ENCODE data around the gene PIAS4. TPM values are rescaled to one million over a fixed set of nuclear protein-coding genes. Genes with fewer than 3 reads are reported as not detected.
A peak's percentile ranks its signal among the peaks of the same experiment; 100 is the strongest.

The PIAS4 gene
- total and polyA plus RNA-seq, 10 of the 15 experiments (the other 5 are each of a cell fraction or from before 2014, with no cell fraction given) = 0.13 to 25.1 (median 11.3) TPM

DNA sequence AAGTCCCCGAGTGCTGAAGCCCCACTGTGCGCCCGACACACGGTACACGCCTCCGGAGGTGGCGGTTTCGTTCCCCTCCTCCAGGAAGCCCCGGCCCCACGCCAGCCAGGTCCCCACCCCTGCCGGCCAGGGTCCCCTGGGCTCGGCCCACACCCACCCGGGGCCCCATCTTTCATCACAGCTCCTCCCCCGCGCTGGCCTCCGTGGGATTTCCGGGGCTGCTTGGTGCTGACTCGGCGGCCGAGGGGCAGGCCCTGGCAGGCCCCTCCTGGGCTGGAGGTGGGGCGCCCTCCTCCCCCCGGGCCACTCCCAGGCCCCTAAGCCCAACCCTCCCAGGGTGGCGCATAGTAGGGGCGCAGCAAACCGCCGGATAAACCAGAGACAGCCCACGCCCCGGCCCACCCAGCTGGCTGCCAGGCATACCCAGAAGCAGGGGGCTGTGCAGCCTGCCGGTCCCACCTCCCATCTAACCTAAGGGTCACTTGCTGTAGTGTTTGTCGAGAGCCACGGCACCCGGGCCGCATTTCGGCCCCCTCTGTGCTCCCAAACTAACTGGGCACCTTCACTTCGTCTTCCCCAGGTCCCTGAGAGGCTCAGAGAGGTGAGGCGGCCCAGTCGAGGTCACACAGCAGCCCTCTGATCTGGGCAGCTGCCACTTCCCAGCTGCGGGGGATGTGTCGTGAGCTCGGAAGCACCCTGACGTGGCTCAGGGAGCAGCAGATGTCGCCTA is 52.5 kb downstream of the PIAS4 start (continued):
- TF ChIP-seq, protein P1, sequence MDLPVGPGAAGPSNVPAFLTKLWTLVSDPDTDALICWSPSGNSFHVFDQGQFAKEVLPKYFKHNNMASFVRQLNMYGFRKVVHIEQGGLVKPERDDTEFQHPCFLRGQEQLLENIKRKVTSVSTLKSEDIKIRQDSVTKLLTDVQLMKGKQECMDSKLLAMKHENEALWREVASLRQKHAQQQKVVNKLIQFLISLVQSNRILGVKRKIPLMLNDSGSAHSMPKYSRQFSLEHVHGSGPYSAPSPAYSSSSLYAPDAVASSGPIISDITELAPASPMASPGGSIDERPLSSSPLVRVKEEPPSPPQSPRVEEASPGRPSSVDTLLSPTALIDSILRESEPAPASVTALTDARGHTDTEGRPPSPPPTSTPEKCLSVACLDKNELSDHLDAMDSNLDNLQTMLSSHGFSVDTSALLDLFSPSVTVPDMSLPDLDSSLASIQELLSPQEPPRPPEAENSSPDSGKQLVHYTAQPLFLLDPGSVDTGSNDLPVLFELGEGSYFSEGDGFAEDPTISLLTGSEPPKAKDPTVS (IDR thresholded peaks at IDR 0.05; ENCODE audit: low read depth, low read length) = no peak
- TF ChIP-seq ZZZ3 (IDR thresholded peaks at IDR 0.05; ENCODE audit: control insufficient read depth, insufficient read length, low read depth) (no peak), CHD4 (IDR thresholded peaks at IDR 0.05) (no peak), POLR2A (IDR thresholded peaks at IDR 0.05; ENCODE audit: low read depth, low read length) (no peak), NRF1 (conservative IDR thresholded peaks at IDR 0.05; ENCODE audit: low read depth, low read length) (no peak), CEBPB (IDR thresholded peaks at IDR 0.05; ENCODE audit: borderline replicate concordance in 1 of 2, low read depth in 2 of 2, low read length in 2 of 2) (no peak), ZNF217 (IDR thresholded peaks at IDR 0.05) (peak; percentile 97), STAT1 (conservative IDR thresholded peaks at IDR 0.05) (no peak), SRF (IDR thresholded peaks at IDR 0.05; ENCODE audit: low read depth in 2 of 2, low read length in 2 of 2) (0 out of 4 replicates have a peak, but pooled peaks of 1 of the 2 experiments have one; percentile 29), SIN3A (IDR thresholded peaks at IDR 0.05; ENCODE audit: low read depth, low read length) (0 out of 2 replicates have a peak, but pooled peaks have one; percentile 6), ZNF384 (IDR thresholded peaks at IDR 0.05; ENCODE audit: borderline replicate concordance, low read depth, low read length) (no peak), TCF12 (IDR thresholded peaks at IDR 0.05; ENCODE audit: low read depth, low read length) (peak; percentile 9; the same call in 1 of the 2 replicates), PAX5 (IDR thresholded peaks at IDR 0.05; ENCODE audit: borderline replicate concordance, low read depth, low read length) (0 out of 2 replicates have a peak, but pooled peaks have one; percentile 11), PML (IDR thresholded peaks at IDR 0.05; ENCODE audit: low read length) (no peak), SUPT20H (IDR thresholded peaks at IDR 0.05; ENCODE audit: borderline replicate concordance, control insufficient read depth, low read depth, low read length) (no peak), FOXM1 (IDR thresholded peaks at IDR 0.05; ENCODE audit: low read depth, low read length) (no peak), SMAD1 (IDR thresholded peaks at IDR 0.05; ENCODE audit: low read depth, partially characterized antibody) (no peak), SUZ12 (IDR thresholded peaks at IDR 0.05; ENCODE audit: unreplicated experiment) (no peak), CHD2 (IDR thresholded peaks at IDR 0.05; ENCODE audit: borderline replicate concordance, low read depth, low read length) (no peak; the same call in 1 of the 2 replicates), ETV6 (conservative IDR thresholded peaks at IDR 0.05 in 1 of 2, IDR thresholded peaks at IDR 0.05 in 1 of 2; ENCODE audit: borderline replicate concordance in 1 of 2, low read depth in 1 of 2) (no peak), DPF2 (IDR thresholded peaks at IDR 0.05) (peak; percentile 100), TCF3 (IDR thresholded peaks at IDR 0.05; ENCODE audit: borderline replicate concordance, insufficient read depth, low read depth, low read length) (no peak), FOS (IDR thresholded peaks at IDR 0.05; ENCODE audit: borderline replicate concordance, extremely low read depth, insufficient read length) (no peak), RB1 (IDR thresholded peaks at IDR 0.05; ENCODE audit: borderline replicate concordance) (no peak)
- TF ChIP-seq, protein P2, sequence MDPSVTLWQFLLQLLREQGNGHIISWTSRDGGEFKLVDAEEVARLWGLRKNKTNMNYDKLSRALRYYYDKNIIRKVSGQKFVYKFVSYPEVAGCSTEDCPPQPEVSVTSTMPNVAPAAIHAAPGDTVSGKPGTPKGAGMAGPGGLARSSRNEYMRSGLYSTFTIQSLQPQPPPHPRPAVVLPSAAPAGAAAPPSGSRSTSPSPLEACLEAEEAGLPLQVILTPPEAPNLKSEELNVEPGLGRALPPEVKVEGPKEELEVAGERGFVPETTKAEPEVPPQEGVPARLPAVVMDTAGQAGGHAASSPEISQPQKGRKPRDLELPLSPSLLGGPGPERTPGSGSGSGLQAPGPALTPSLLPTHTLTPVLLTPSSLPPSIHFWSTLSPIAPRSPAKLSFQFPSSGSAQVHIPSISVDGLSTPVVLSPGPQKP (IDR thresholded peaks at IDR 0.05; ENCODE audit: low read depth, low read length) = no peak
- TF ChIP-seq, protein P3, sequence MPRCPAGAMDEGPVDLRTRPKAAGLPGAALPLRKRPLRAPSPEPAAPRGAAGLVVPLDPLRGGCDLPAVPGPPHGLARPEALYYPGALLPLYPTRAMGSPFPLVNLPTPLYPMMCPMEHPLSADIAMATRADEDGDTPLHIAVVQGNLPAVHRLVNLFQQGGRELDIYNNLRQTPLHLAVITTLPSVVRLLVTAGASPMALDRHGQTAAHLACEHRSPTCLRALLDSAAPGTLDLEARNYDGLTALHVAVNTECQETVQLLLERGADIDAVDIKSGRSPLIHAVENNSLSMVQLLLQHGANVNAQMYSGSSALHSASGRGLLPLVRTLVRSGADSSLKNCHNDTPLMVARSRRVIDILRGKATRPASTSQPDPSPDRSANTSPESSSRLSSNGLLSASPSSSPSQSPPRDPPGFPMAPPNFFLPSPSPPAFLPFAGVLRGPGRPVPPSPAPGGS (IDR thresholded peaks at IDR 0.05; ENCODE audit: borderline replicate concordance, insufficient read depth, low read depth, low read length, poor library complexity, severe bottlenecking) = no peak
